ENCODE results near the gene SPOCK2. TPM values are rescaled to one million over a fixed set of nuclear protein-coding genes. Genes with fewer than 3 reads are reported as not detected.
A peak's percentile ranks its signal among the peaks of the same experiment; 100 is the strongest.

The SPOCK2 gene
- total RNA-seq, 1 donor from 2014 or later, result 9.7 TPM

GRCh38 chr10:72010234-72010973, 77.9 kb downstream of the SPOCK2 start:
- intact Hi-C loops (cut with DNase I), result no loop called here
- no peak overlapping the region for H3K4me3 ChIP-seq
- DNase-seq (ENCODE audit: low spot score in 2 of 2), result no peak
- peaks cover 21 to 27% of the 10 kb centered on the region in 2 donors for H3K4me1 ChIP-seq
- TF ChIP-seq, protein P1, sequence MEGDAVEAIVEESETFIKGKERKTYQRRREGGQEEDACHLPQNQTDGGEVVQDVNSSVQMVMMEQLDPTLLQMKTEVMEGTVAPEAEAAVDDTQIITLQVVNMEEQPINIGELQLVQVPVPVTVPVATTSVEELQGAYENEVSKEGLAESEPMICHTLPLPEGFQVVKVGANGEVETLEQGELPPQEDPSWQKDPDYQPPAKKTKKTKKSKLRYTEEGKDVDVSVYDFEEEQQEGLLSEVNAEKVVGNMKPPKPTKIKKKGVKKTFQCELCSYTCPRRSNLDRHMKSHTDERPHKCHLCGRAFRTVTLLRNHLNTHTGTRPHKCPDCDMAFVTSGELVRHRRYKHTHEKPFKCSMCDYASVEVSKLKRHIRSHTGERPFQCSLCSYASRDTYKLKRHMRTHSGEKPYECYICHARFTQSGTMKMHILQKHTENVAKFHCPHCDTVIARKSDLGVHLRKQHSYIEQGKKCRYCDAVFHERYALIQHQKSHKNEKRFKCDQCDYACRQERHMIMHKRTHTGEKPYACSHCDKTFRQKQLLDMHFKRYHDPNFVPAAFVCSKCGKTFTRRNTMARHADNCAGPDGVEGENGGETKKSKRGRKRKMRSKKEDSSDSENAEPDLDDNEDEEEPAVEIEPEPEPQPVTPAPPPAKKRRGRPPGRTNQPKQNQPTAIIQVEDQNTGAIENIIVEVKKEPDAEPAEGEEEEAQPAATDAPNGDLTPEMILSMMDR (IDR thresholded peaks at IDR 0.05), result no peak
- peaks cover 29 to 38% of the 10 kb centered on the region in 2 donors for H3K36me3 ChIP-seq
- no peaks in the 10 kb centered on the region for H3K9me3 ChIP-seq
- H3K27ac ChIP-seq, result peak overlapping the region; percentile 93 to 94
- no peaks in the 10 kb centered on the region for H3K27me3 ChIP-seq

GRCh38 chr10:72009425-72010081, 78.8 kb downstream of the SPOCK2 start:
- DNase-seq (ENCODE audit: low spot score in 2 of 2), result peak; percentile 93 to 99
- Histone ChIP-seq H3K27ac (peak overlapping the region; percentile 93 to 94), H3K36me3 (peaks cover 29 to 38% of the 10 kb centered on the region in 2 donors), H3K4me1 (peaks cover 21 to 27% of the 10 kb centered on the region in 2 donors), H3K27me3 (no peaks in the 10 kb centered on the region), H3K9me3 (no peaks in the 10 kb centered on the region), H3K4me3 (peak overlapping the region in 1 of 2 donors; percentile 16)
- intact Hi-C loops (cut with DNase I), result loop anchor here (1.0 kb wide), 3 partner anchors 10 to 44 kb away; no protein-coding TSS in a partner anchor
- TF ChIP-seq, protein P1 (IDR thresholded peaks at IDR 0.05), result no peak

GRCh38 chr10:72009051-72009424, 79.3 kb downstream of the SPOCK2 start:
- Histone ChIP-seq H3K4me1 (peaks cover 21 to 27% of the 10 kb centered on the region in 2 donors), H3K27ac (peak overlapping the region; percentile 93 to 94), H3K4me3 (no peak overlapping the region), H3K36me3 (peaks cover 29 to 38% of the 10 kb centered on the region in 2 donors), H3K27me3 (no peaks in the 10 kb centered on the region), H3K9me3 (no peaks in the 10 kb centered on the region)
- intact Hi-C loops (cut with DNase I), result loop anchor here (1.0 kb wide), 3 partner anchors 10 to 44 kb away; no protein-coding TSS in a partner anchor
- TF ChIP-seq, protein P1 (IDR thresholded peaks at IDR 0.05), result no peak
- DNase-seq (ENCODE audit: low spot score in 2 of 2), result no peak

Other genes with a start within 250 kb of the SPOCK2 start
- gene PSAP, start 237.3 kb downstream of the SPOCK2 start, total RNA-seq, result 653 TPM
- 41.4 TPM for gene CHST3, start 124.2 kb downstream of the SPOCK2 start, total RNA-seq
- gene ANAPC16, start 127.5 kb upstream of the SPOCK2 start, total RNA-seq, result 22.8 TPM
- gene ASCC1, start 127.7 kb upstream of the SPOCK2 start, total RNA-seq, result 5.5 TPM
- gene DDIT4, start 185.4 kb upstream of the SPOCK2 start, total RNA-seq, result 394 TPM

Measured in ascending aorta (tissue), 2 donors.